Type B pancreatic cell (in vitro differentiated cells): ENCODE data around the gene SLC23A2. TPM values are rescaled to one million over a fixed set of nuclear protein-coding genes. Genes with fewer than 3 reads are reported as not detected.

ENCODE experiments used
- DNase-seq: peaks from one replicate; pipeline ENCODE4 v3.0.0; 2021; ENCODE audit warnings: mixed read lengths; ENCODE audit not compliant: unreplicated experiment; ENCODE audit errors: extremely low spot score
- H3K27ac Mint-ChIP-seq: 2 replicates; pipeline ENCODE4 v1.8.0; 2021; ENCODE audit warnings: mild to moderate bottlenecking, mixed read lengths
- H3K27me3 Mint-ChIP-seq: 2 replicates; pipeline ENCODE4 v1.8.0; 2021; ENCODE audit warnings: mixed read lengths
- H3K36me3 Mint-ChIP-seq: 2 replicates; pipeline ENCODE4 v1.8.0; 2021; ENCODE audit warnings: mixed read lengths
- H3K4me1 Mint-ChIP-seq: one replicate; pipeline ENCODE4 v1.8.0; 2021; ENCODE audit warnings: mixed read lengths; ENCODE audit not compliant: unreplicated experiment
- H3K4me3 Mint-ChIP-seq: 2 replicates; pipeline ENCODE4 v1.8.0; 2021; ENCODE audit warnings: mild to moderate bottlenecking, mixed read lengths
- H3K9me3 Mint-ChIP-seq: 2 replicates; pipeline ENCODE4 v1.8.0; 2021; ENCODE audit warnings: mixed read lengths
- total RNA-seq: library from RNA; stranded (reverse); gene quantifications from 2 replicates; pipeline ENCODE4 v1.2.1, GENCODE V29; 2021; ENCODE audit warnings: low replicate concordance
- TF ChIP-seq, protein P1 (sequence below): fragments of 200-600 bp; sonication (generic); conservative IDR thresholded peaks from 2 replicates; pipeline ENCODE4 v1.5.0; 2021; ENCODE audit warnings: antibody characterized with exemption, mild to moderate bottlenecking

The SLC23A2 gene
- total RNA-seq, 1 donor from 2014 or later = 19.6 TPM

DNA sequence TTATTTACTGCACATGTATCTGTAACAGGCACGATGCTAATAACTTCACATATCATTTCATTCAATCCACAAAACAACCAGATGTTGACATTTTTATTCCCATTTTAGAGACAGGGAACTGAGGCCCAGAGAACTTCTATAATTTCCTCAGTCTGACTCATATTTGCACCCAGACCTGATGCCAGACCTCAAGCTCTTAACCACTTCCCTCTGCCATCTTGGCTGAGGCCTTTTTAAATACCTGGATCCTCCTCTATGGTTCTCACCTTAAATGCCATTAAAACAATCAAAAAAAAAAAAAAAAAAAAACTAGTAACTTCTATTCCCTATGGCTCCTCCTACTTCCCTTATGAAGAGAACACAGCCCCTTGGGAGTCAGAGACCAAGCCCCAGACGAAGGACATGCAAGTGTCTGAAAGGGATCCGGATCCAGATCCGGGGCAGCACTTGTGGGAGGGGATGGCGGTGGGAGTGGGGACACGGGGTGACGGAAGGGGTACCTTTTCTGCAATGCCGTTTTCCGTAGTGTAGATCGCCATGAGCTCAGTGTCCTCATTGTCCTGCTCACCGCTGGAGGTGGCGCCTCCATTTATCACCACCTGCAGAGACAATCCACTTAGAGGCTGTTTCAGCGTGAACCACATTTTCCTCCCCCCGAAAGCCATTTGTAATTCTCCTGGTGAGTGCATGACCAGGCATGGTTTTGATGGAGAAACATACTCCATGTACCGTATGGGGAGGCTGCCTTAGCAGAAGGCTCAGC lies 88.7 kb downstream of the SLC23A2 start:
- H3K4me3 Mint-ChIP-seq = no peak overlapping the region
- DNase-seq = no peak
- H3K9me3 Mint-ChIP-seq = peaks cover 6% of the 10 kb centered on the region
- no peaks in the 10 kb centered on the region for H3K27me3 Mint-ChIP-seq
- peaks cover 15% of the 10 kb centered on the region for H3K36me3 Mint-ChIP-seq
- peaks cover 12% of the 10 kb centered on the region for H3K4me1 Mint-ChIP-seq
- TF ChIP-seq, protein P1, sequence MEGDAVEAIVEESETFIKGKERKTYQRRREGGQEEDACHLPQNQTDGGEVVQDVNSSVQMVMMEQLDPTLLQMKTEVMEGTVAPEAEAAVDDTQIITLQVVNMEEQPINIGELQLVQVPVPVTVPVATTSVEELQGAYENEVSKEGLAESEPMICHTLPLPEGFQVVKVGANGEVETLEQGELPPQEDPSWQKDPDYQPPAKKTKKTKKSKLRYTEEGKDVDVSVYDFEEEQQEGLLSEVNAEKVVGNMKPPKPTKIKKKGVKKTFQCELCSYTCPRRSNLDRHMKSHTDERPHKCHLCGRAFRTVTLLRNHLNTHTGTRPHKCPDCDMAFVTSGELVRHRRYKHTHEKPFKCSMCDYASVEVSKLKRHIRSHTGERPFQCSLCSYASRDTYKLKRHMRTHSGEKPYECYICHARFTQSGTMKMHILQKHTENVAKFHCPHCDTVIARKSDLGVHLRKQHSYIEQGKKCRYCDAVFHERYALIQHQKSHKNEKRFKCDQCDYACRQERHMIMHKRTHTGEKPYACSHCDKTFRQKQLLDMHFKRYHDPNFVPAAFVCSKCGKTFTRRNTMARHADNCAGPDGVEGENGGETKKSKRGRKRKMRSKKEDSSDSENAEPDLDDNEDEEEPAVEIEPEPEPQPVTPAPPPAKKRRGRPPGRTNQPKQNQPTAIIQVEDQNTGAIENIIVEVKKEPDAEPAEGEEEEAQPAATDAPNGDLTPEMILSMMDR = no peak
- H3K27ac Mint-ChIP-seq = no peak overlapping the region

DNA sequence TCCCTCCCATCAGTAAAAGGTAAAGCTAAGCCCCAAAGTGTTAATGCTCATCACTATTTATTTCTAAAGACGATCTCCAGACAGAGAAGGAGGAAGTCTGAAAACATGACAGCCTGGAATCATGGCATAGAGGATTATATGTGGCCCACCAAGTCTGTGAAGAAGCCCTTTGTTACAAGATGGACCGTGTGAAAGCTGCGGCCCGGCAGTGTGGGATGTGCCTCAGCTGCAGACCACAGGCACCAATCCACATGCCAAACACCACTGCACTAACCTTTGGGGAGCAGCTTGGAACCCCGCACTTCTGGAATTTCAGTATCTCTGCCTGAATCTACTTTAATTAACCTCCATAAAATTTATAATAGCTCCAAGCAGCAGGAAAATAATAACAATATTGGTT lies 90.4 kb downstream of the SLC23A2 start:
- peaks cover under 1% of the 10 kb centered on the region for H3K4me1 Mint-ChIP-seq
- no peaks in the 10 kb centered on the region for H3K27me3 Mint-ChIP-seq
- H3K4me3 Mint-ChIP-seq = no peak overlapping the region
- H3K9me3 Mint-ChIP-seq = peaks cover 6% of the 10 kb centered on the region
- peaks cover 16% of the 10 kb centered on the region for H3K36me3 Mint-ChIP-seq
- TF ChIP-seq, protein P1 = no peak
- DNase-seq = no peak
- H3K27ac Mint-ChIP-seq = no peak overlapping the region

DNA sequence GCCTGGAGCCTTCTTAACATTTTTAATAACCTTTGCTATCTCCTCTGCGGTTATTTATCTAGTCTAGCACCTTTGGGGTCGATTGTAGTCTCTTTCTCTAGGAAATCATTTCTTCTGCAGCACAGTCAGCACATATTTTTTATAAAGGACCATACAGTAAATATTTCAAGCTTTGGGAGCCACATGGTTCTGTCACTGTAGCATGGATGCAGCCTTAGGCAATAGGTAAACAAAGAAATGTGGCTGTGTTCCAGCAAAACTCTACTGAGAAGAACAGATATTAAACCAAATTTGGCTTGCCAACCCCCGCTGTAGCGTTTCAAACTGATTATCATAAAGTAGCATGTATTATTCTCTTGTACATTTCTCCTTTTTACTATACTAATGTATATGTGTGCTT lies 95.7 kb downstream of the SLC23A2 start:
- Mint-ChIP-seq H3K27me3 (no peaks in the 10 kb centered on the region), H3K27ac (peak overlapping the region; percentile 0), H3K36me3 (peaks cover 27% of the 10 kb centered on the region), H3K9me3 (peaks cover 12% of the 10 kb centered on the region), H3K4me1 (peaks cover 10% of the 10 kb centered on the region), H3K4me3 (no peak overlapping the region)
- TF ChIP-seq, protein P1 = no peak
- no peak for DNase-seq

DNA sequence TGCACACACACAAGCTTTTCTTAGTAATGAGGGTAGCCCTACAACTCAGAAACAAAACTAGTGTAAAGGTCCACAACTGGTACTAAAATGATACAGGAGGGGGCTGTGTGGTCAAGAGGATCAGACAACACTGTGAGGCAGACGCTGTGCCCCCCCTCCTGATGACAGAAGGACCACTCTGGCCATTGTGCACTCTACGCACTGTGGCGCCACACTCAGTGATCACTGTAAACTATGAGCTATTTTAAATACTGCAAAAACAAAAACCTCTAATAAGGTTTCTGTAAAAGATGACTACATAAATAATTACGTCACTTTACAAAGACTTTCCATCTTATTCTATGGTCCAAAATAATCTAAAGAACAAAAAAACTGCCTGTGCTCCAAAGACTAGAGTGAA lies 96.1 kb downstream of the SLC23A2 start:
- Mint-ChIP-seq H3K4me1 (peaks cover 10% of the 10 kb centered on the region), H3K36me3 (peaks cover 27% of the 10 kb centered on the region), H3K9me3 (peaks cover 12% of the 10 kb centered on the region), H3K27ac (peak overlapping the region; percentile 0), H3K27me3 (no peaks in the 10 kb centered on the region), H3K4me3 (no peak overlapping the region)
- TF ChIP-seq, protein P1 = no peak
- no peak for DNase-seq

DNA sequence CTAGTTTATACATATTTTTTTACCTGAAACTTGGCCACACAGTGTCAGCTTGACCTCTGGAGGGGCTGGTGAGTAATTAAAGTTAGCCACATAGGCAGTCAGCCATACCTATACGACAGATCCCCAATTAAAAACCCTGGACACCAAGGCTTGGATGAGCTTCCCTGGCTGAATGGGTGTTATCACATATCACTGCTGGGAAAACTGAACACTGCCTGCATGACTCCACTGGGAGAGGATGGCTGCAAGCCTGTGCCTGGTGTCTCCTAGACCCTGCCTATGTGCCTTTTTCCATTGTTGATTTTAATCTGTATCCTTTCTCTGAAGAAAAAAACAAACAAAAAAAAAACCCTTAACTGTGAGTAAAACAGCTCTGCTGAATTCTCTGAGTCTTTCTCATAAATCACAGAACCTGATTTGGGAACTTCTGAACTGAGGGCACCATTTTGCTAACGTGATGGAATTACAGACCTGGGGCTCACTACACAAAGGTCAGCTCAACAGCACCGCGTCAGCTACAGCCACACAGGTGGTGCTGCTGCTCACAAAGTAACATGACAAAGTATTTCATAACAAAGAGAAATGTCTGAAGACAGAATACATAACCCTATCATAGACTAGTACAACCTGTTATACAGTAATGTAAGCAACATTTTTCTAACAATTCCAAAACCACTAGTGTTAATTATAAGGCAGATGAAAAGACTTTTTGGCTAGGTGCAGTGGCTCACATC lies 97.0 kb downstream of the SLC23A2 start:
- DNase-seq = no peak
- H3K27me3 Mint-ChIP-seq = no peaks in the 10 kb centered on the region
- H3K4me1 Mint-ChIP-seq = peaks cover 10% of the 10 kb centered on the region
- peaks cover 12% of the 10 kb centered on the region for H3K9me3 Mint-ChIP-seq
- H3K36me3 Mint-ChIP-seq = peaks cover 27% of the 10 kb centered on the region
- peak overlapping the region; percentile 94 for H3K27ac Mint-ChIP-seq
- TF ChIP-seq, protein P1 = no peak
- peak overlapping the region; percentile 50 for H3K4me3 Mint-ChIP-seq
